ENCODE measurements around the gene SPIB.
"Not testable (repeated sequence)": the region's sequence is repeated elsewhere in the genome, so short reads cannot be mapped to it uniquely, and the experiment has no call there.

The SPIB gene

GRCh38 chr19:50437862-50438449 is 19.2 kb downstream of the SPIB start:
- no peak for DNase-seq (ENCODE audit: low spot score)
- peak; percentile 13 for FAIRE-seq

GRCh38 chr19:50439130-50439529 is 20.4 kb downstream of the SPIB start:
- not testable (repeated sequence) for DNase-seq (ENCODE audit: low spot score); FAIRE-seq

- no peak for FAIRE-seq
- DNase-seq (ENCODE audit: low spot score) = no peak
These were observed 25.3 kb downstream of the SPIB start for GRCh38 chr19:50444059-50444458.

- DNase-seq (ENCODE audit: low spot score) = no peak
These were observed 28.3 kb downstream of the SPIB start for GRCh38 chr19:50447053-50447452.

GRCh38 chr19:50447750-50448149 is 29.0 kb downstream of the SPIB start:
- FAIRE-seq (no peak), DNase-seq (ENCODE audit: low spot score) (no peak)

More at GRCh38 chr19:50447053-50447452, 28.3 kb downstream of the SPIB start:
- FAIRE-seq = no peak

- FAIRE-seq = no peak
- DNase-seq (ENCODE audit: low spot score) = no peak
These were observed 30.6 kb downstream of the SPIB start for GRCh38 chr19:50449236-50449899.

- DNase-seq (ENCODE audit: low spot score) (no peak), FAIRE-seq (no peak)
These were observed 31.9 kb downstream of the SPIB start for GRCh38 chr19:50450369-50451222.

- no peak for FAIRE-seq
- no peak for DNase-seq (ENCODE audit: low spot score)
These were observed 32.4 kb downstream of the SPIB start for GRCh38 chr19:50451223-50451534.

- no peak for FAIRE-seq
These were observed 34.5 kb downstream of the SPIB start for GRCh38 chr19:50453243-50453642.

GRCh38 chr19:50455992-50456391 is 37.3 kb downstream of the SPIB start:
- FAIRE-seq = no peak

More at GRCh38 chr19:50453243-50453642, 34.5 kb downstream of the SPIB start:
- DNase-seq (ENCODE audit: low spot score) = no peak

GRCh38 chr19:50457300-50457699 is 38.6 kb downstream of the SPIB start:
- DNase-seq (ENCODE audit: low spot score) = no peak
- FAIRE-seq = no peak

More at GRCh38 chr19:50455992-50456391, 37.3 kb downstream of the SPIB start:
- DNase-seq (ENCODE audit: low spot score) = no peak

- DNase-seq (ENCODE audit: low spot score) (no peak), FAIRE-seq (no peak)
These were observed 39.8 kb downstream of the SPIB start for GRCh38 chr19:50458396-50459066.

GRCh38 chr19:50459067-50459456 is 40.3 kb downstream of the SPIB start:
- no peak for FAIRE-seq
- no peak for DNase-seq (ENCODE audit: low spot score)

- DNase-seq (ENCODE audit: low spot score) = no peak
- FAIRE-seq = no peak
These were observed 40.9 kb downstream of the SPIB start for GRCh38 chr19:50459638-50460037.

- DNase-seq (ENCODE audit: low spot score) = peak; percentile 60
- FAIRE-seq = no peak
These were observed 41.5 kb downstream of the SPIB start for GRCh38 chr19:50460161-50460765.

GRCh38 chr19:50461066-50461875 is 42.5 kb downstream of the SPIB start:
- DNase-seq (ENCODE audit: low spot score) (peak; percentile 84), FAIRE-seq (peak; percentile 58)

GRCh38 chr19:50462970-50463369 is 44.2 kb downstream of the SPIB start:
- FAIRE-seq (no peak), DNase-seq (ENCODE audit: low spot score) (no peak)

- DNase-seq (ENCODE audit: low spot score) = no peak
These were observed 45.6 kb downstream of the SPIB start for GRCh38 chr19:50464348-50464747.

GRCh38 chr19:50465000-50465399 is 46.3 kb downstream of the SPIB start:
- no peak for DNase-seq (ENCODE audit: low spot score)
- FAIRE-seq = no peak

More at GRCh38 chr19:50464348-50464747, 45.6 kb downstream of the SPIB start:
- no peak for FAIRE-seq

GRCh38 chr19:50465986-50466705 is 47.4 kb downstream of the SPIB start:
- FAIRE-seq (no peak), DNase-seq (ENCODE audit: low spot score) (no peak)
